Heart left ventricle (tissue), 16 donors: ENCODE measurements around the gene AGAP2. TPM values are rescaled to one million over a fixed set of nuclear protein-coding genes. Genes with fewer than 3 reads are reported as not detected.

Source experiments
- ATAC-seq, 4 donors: fragments of 200-7000 bp; cut with Tn5 transposase; one replicate each; pipeline ENCODE4 v1.9.1; 2020 to 2022; ENCODE audit warnings: moderate library complexity in 4 of 4, mild to moderate bottlenecking in 3 of 4, moderate number of reproducible peaks in 1 of 4
- DNase-seq, 5 donors: peaks; one replicate each; pipeline ENCODE4 v3.0.0-alpha.2; 2020
- H3K27ac ChIP-seq, 12 donors: fragments of 200-600 bp; sonication (generic) in 4 of 12; one replicate each; pipeline versions ENCODE4 v1.5.0 to v1.8.0; 2016 to 2022; ENCODE audit warnings: mild to moderate bottlenecking in 2 of 12
- H3K27me3 ChIP-seq, 9 donors: fragments of 200-600 bp; sonication (generic) in 2 of 9; one replicate each; pipeline versions ENCODE4 v1.5.1 to v1.8.0; 2016 to 2022; ENCODE audit warnings: mild to moderate bottlenecking in 3 of 9
- H3K36me3 ChIP-seq, 9 donors: fragments of 200-600 bp; sonication (generic) in 2 of 9; one replicate each; pipeline versions ENCODE4 v1.5.0 to v1.8.0; 2018 to 2022; ENCODE audit warnings: mild to moderate bottlenecking in 2 of 9
- H3K4me1 ChIP-seq, 12 donors: fragments of 200-600 bp; sonication (generic) in 4 of 12; one replicate each; pipeline versions ENCODE4 v1.5.0 to v1.8.0; 2016 to 2022; ENCODE audit warnings: mild to moderate bottlenecking in 3 of 12
- H3K4me3 ChIP-seq, 12 donors: fragments of 200-600 bp; sonication (generic) in 4 of 12; one replicate each; pipeline versions ENCODE4 v1.5.0 to v1.8.0; 2017 to 2022; ENCODE audit warnings: mild to moderate bottlenecking in 9 of 12, moderate library complexity in 4 of 12
- H3K9me3 ChIP-seq, 12 donors: fragments of 200-600 bp; sonication (generic) in 4 of 12; one replicate each; pipeline versions ENCODE4 v1.5.0 to v1.8.0; 2016 to 2022; ENCODE audit warnings: mild to moderate bottlenecking in 1 of 12
- CTCF ChIP-seq, 12 donors: fragments of 200-600 bp; sonication (generic) in 4 of 12; IDR thresholded peaks; one replicate each; pipeline versions ENCODE4 v1.5.0 to v1.8.0; 2018 to 2022; ENCODE audit warnings: antibody characterized with exemption in 12 of 12, mild to moderate bottlenecking in 5 of 12
- POLR2A ChIP-seq, 2 donors: fragments of 450-650 bp; IDR thresholded peaks; one replicate each; pipeline ENCODE4 v1.6.1; 2017; ENCODE audit warnings: antibody characterized with exemption in 2 of 2, mild to moderate bottlenecking in 2 of 2, moderate library complexity in 2 of 2
- WGBS, 4 donors: extraction: QIAGEN DNeasy Blood & Tissue Kit in 2 of 4; methylation state at CpG; one replicate each; pipeline versions ENCODE4 v1.1.5 to v1.1.7; 2013 to 2018; 5-methylcytosine and 5-hydroxymethylcytosine counted together
- intact Hi-C, 10 donors: fragments of 100-400 bp; cut with DNase I; formaldehyde crosslinking; loops; one replicate each; pipeline versions ENCODE4 v1.11.1 to v1.14.2; 2022
- polyA plus RNA-seq, 2 donors: library from polyadenylated mRNA; stranded (reverse); fragments of 200-250 nt; gene quantifications; one replicate each; pipeline ENCODE4 v1.2.3, GENCODE V29; 2013
- total RNA-seq, 9 donors: library from RNA; depleted of rRNA in 2 of 9; stranded (reverse); fragments of >200 nt in 2 of 9; fragmentation: NEBNext Ultra II Directional in 3 of 9; extraction: Animal tissue kit (Norgen Biotek cat#: 25700) in 3 of 9; gene quantifications; one replicate each; pipeline versions ENCODE4 v1.1.0 to v1.2.4, GENCODE V29; 2016 to 2023
- donor health status: ischemic (EF 13 %, LVEDD 7.1; RV severe dilation, severe dysfunction).
- donor health status: healthy with polysubstance abuse.
- donor health status: DM: no; HTN: yes; CAD: no.
- donor health status: DM: no; HTN: no; CAD: no.
- donor health status: ischemic (EF 25% LVEDD 6.9; RV normal size, moderate dysfunction).
- donor health status: ischemic (EF 25% LVEDD 5.7; RV mildly dilated, moderate dysfunction).
- donor health status: healthy.
- donor health status: DM: yes; HTN: yes; CAD: no.
- donor health status: ischemic (EF 35%, LVEDD 5.7; RV mildly dilated, moderate dysfunction).
- donor health status: nonischemic (EF 11% LVEDD 7.7; RV severe dilation, severe dysfunction).
- donor health status: DM: yes; HTN: yes; CAD: no.
- donor health status: PGD.
- donor health status: ischemic (EF 29% LVEDD 5.4; RV normal size, mild dysfunction).
- donor health status: nonischemic (EF 23%, LVEDD 6.1; RV moderate dilation, normal function).

The AGAP2 gene
- total and polyA plus RNA-seq, 11 donors, result 3.9 to 12.0 (median 5.5) TPM

- Histone ChIP-seq H3K4me3 (peak overlapping the region; percentile 43 to 96 (median 88)), H3K9me3 (peaks cover 0 to 4% (median 0%) of the 10 kb centered on the region in 12 donors), H3K4me1 (peaks cover 0 to 15% (median 10%) of the 10 kb centered on the region in 12 donors), H3K27ac (peak overlapping the region; percentile 22 to 85 (median 76)), H3K27me3 (peaks cover 0 to 2% (median 0%) of the 10 kb centered on the region in 9 donors), H3K36me3 (peaks cover 0 to 42% (median 30%) of the 10 kb centered on the region in 9 donors)
- intact Hi-C loops, result loop anchor here in 3 of 10 donors (5.0 to 10.0 kb wide), 3 partner anchors 58 to 112 kb away; partner anchors contain the start of gene CDK4 (in 1 of the 3)
- DNase-seq (peak in 2 of 5 donors; percentile 30 to 60), ATAC-seq (peak in 1 of 4 donors; percentile 7)
- WGBS, 4 donors, result 0 to 2% (median 1%) methylated on average over 15 of the region's 15 CpGs
- no peak for TF ChIP-seq CTCF (IDR thresholded peaks at IDR 0.05)
- TF ChIP-seq POLR2A (IDR thresholded peaks at IDR 0.05), result no peak
Observed at GRCh38 chr12:57694459-57695019, 44.0 kb downstream of the AGAP2 start.

DNA sequence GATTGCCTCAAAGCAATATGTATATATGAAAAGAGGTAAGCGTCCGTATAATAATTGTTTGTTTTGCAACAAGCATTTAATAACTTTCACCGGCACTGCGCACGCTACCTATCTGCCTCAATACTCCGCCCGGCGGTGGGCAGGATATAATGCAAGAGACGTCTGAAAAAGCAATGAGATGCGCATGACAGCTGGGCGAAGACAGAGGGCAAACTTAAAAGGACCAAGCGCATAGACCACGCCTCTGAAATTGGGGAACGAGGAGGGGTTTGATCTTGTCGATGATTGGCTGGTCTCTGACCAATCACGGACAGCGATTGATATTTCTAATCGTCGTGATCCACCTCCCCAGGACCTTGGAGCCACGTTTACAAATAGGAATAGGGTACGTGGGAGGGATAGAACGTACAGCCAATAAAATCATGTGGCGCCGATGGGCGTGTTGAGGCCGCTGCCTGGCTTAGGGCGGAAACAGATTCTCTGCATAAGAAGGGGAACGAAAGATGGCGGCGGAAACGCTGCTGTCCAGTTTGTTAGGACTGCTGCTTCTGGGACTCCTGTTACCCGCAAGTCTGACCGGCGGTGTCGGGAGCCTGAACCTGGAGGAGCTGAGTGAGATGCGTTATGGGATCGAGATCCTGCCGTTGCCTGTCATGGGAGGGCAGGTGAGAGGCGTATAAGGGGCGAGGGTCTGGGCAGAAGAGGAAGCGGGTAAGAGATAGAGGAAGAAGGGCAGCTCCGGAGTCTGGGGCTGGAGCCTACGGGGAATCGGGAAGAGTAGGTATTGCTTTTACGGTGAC lies 44.7 kb downstream of the AGAP2 start, which contains the start of gene OS9:
OS9 (plus strand) TSS at position 474 of the 800 bp plus-strand sequence; CDS start at position 504, 30 bp downstream.
- H3K4me1 ChIP-seq, result peaks cover 0 to 15% (median 10%) of the 10 kb centered on the region in 12 donors
- peak within 1 kb of the TSS; percentile 43 to 96 (median 88) for H3K4me3 ChIP-seq
- H3K27ac ChIP-seq, result peak within 1 kb of the TSS; percentile 22 to 85 (median 76)
- H3K27me3 ChIP-seq, result peaks cover 0 to 4% (median 0%) of the 10 kb centered on the region in 9 donors
- peaks cover 0 to 35% (median 29%) of the 10 kb centered on the region in 9 donors for H3K36me3 ChIP-seq
- ATAC-seq, result peak; percentile 98 to 99 (median 99)
- H3K9me3 ChIP-seq, result peaks cover 0 to 4% (median 0%) of the 10 kb centered on the region in 12 donors
- intact Hi-C loops, result loop anchor here in 3 of 10 donors (5.0 to 10.0 kb wide), 3 partner anchors 58 to 112 kb away; partner anchors contain the start of gene CDK4 (in 1 of the 3)
- DNase-seq, result peak; percentile 93 to 98 (median 97)
- 0% methylated on average over 45 of the region's 45 CpGs for WGBS, 4 donors
- TF ChIP-seq CTCF (IDR thresholded peaks at IDR 0.05) (peak; percentile 64 to 91 (median 76)), POLR2A (IDR thresholded peaks at IDR 0.05) (peak in 1 of 2 donors; percentile 82)

DNA sequence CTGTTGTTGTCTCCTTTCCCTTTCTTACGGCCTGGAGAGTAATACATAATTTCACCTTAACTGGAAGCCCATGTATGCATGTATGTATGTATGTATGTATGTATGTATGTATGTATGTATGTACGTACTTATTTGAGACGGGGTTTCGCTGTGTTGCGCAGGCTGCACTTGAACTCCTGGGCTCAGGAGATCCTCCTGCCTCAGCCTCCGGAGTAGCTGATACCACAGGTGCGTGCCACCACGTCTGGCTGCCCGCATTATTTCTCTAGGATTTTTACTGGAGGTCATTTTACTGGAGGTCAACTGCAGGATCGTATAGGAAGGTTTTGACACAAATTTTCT lies 45.3 kb downstream of the AGAP2 start:
- DNase-seq (no peak), ATAC-seq (peak in 1 of 4 donors; percentile 1)
- H3K27ac ChIP-seq, result peak overlapping the region in 6 of 12 donors; percentile 19 to 64 (median 40)
- peaks cover 0 to 4% (median 0%) of the 10 kb centered on the region in 9 donors for H3K27me3 ChIP-seq
- WGBS, 4 donors, result 47 to 58% (median 52%) methylated on average over 10 of the region's 10 CpGs
- H3K4me3 ChIP-seq, result peak overlapping the region in 9 of 12 donors; percentile 22 to 96 (median 89)
- TF ChIP-seq CTCF (IDR thresholded peaks at IDR 0.05), result no peak
- H3K4me1 ChIP-seq, result peaks cover 0 to 15% (median 10%) of the 10 kb centered on the region in 12 donors
- peaks cover 0 to 4% (median 0%) of the 10 kb centered on the region in 12 donors for H3K9me3 ChIP-seq
- intact Hi-C loops, result loop anchor here in 3 of 10 donors (5.0 to 10.0 kb wide), 3 partner anchors 59 to 111 kb away; partner anchors contain the start of gene CDK4 (in 1 of the 3)
- H3K36me3 ChIP-seq, result peaks cover 0 to 29% (median 26%) of the 10 kb centered on the region in 9 donors
